Body of pancreas (tissue), 4 donors: ENCODE data around the gene LMO7.

Source experiments
- CTCF ChIP-seq, 7 experiments: fragments of 450-650 bp in 4 of 7; fragments of 200-600 bp in 3 of 7; sonication (generic) in 3 of 7; IDR thresholded peaks; one replicate each; pipeline ENCODE4 v1.5.1; 2016 to 2019; ENCODE audit warnings: antibody characterized with exemption in 7 of 7
- POLR2A ChIP-seq, 3 donors: fragments of 450-650 bp; IDR thresholded peaks; one replicate each; pipeline ENCODE4 v1.6.1; 2016; ENCODE audit warnings: antibody characterized with exemption in 3 of 3, mild to moderate bottlenecking in 2 of 3

GRCh38 chr13:75769141-75769905, 133.2 kb downstream of the LMO7 start:
- no peak for TF ChIP-seq CTCF (IDR thresholded peaks at IDR 0.05)
- no peak for TF ChIP-seq POLR2A (IDR thresholded peaks at IDR 0.05)
